HepG2 (cell line): ENCODE measurements around the gene GADD45A. TPM values are rescaled to one million over a fixed set of nuclear protein-coding genes. Genes with fewer than 3 reads are reported as not detected.

Source experiments
- CEBPB ChIP-seq: IDR thresholded peaks from 2 replicates; pipeline ENCODE4 v1.6.1; 2011; ENCODE audit warnings: low read depth, low read length, improper control_type of control experiment, borderline replicate concordance
- ERF ChIP-seq: IDR thresholded peaks from 2 replicates; pipeline ENCODE4 v1.6.1; 2018; ENCODE audit warnings: missing biosample characterization, missing genetic modification reagents
- FOSL2 ChIP-seq: sonication (generic); formaldehyde crosslinking; IDR thresholded peaks from 2 replicates; pipeline ENCODE4 v1.4.0; 2020; ENCODE audit warnings: missing genetic modification reagents
- FOXA3 ChIP-seq: IDR thresholded peaks from 2 replicates; pipeline ENCODE4 v1.6.1; 2016; ENCODE audit warnings: missing genetic modification reagents, missing compliant biosample characterization
- HDAC1 ChIP-seq: sonication (generic); formaldehyde crosslinking; IDR thresholded peaks from 2 replicates; pipeline ENCODE4 v1.5.1; 2020; ENCODE audit warnings: mild to moderate bottlenecking, missing genetic modification reagents
- HNF4A ChIP-seq: sonication (generic); formaldehyde crosslinking; IDR thresholded peaks from 2 replicates; pipeline ENCODE4 v1.4.0; 2020; ENCODE audit warnings: missing genetic modification reagents
- KLF11 ChIP-seq: IDR thresholded peaks from 2 replicates; pipeline ENCODE4 v1.6.1; 2016; ENCODE audit warnings: missing compliant biosample characterization
- MED8 ChIP-seq: sonication (generic); formaldehyde crosslinking; IDR thresholded peaks from 2 replicates; pipeline ENCODE4 v1.8.1; 2023; ENCODE audit warnings: mild to moderate bottlenecking, missing genetic modification reagents; ENCODE audit not compliant: insufficient replicate concordance
- MTA3 ChIP-seq: sonication (generic); formaldehyde crosslinking; IDR thresholded peaks from 2 replicates; pipeline ENCODE4 v1.4.0; 2020; ENCODE audit warnings: missing genetic modification reagents
- PHF21A ChIP-seq: sonication (generic); formaldehyde crosslinking; IDR thresholded peaks from 2 replicates; pipeline ENCODE4 v1.5.0; 2020; ENCODE audit warnings: mild to moderate bottlenecking, missing genetic modification reagents
- SALL1 ChIP-seq: sonication (generic); formaldehyde crosslinking; IDR thresholded peaks from 2 replicates; pipeline ENCODE4 v1.8.0; 2022; ENCODE audit warnings: mild to moderate bottlenecking, missing genetic modification reagents
- SRF ChIP-seq: IDR thresholded peaks from 2 replicates; pipeline ENCODE4 v1.6.1; 2011; ENCODE audit warnings: mild to moderate bottlenecking, low read depth, low read length, moderate library complexity
- ZNF562 ChIP-seq: sonication (generic); formaldehyde crosslinking; IDR thresholded peaks from 2 replicates; pipeline ENCODE4 v1.8.0; 2022; ENCODE audit warnings: missing genetic modification reagents, borderline replicate concordance
- ZNF891 ChIP-seq: sonication (generic); formaldehyde crosslinking; IDR thresholded peaks from 2 replicates; pipeline ENCODE4 v1.5.0; 2020; ENCODE audit warnings: mild to moderate bottlenecking, missing genetic modification reagents
- polyA plus RNA-seq, 8 experiments: library from polyadenylated mRNA; depleted of rRNA in 3 of 8; stranded (reverse) in 7 of 8; unstranded in 1 of 8; fragments of >200 nt; fragmentation: Illumina TruSeq in 4 of 8; extraction: Trizol in 4 of 8; gene quantifications; 2 replicates each; pipeline versions ENCODE4 v1.2.1 to v1.2.3, GENCODE V29; 2011 to 2016; ENCODE audit warnings: low read depth in 4 of 8, missing spikeins in 1 of 8, mixed read lengths in 1 of 8; ENCODE audit not compliant: insufficient read depth in 1 of 8
- total RNA-seq, 5 experiments: library from RNA; depleted of rRNA; stranded (reverse); fragments of >200 nt; fragmentation: Illumina TruSeq; extraction: Trizol; gene quantifications; 2 replicates each; pipeline ENCODE4 v1.2.3, GENCODE V29; 2016; ENCODE audit warnings: low read depth in 1 of 5
- TF ChIP-seq, protein P1 (sequence below): sonication (generic); formaldehyde crosslinking; IDR thresholded peaks from 2 replicates; pipeline ENCODE4 v1.8.1; 2023; ENCODE audit warnings: missing genetic modification reagents, mild to moderate bottlenecking, borderline replicate concordance
- TF ChIP-seq, protein P2 (sequence below): sonication (generic); formaldehyde crosslinking; IDR thresholded peaks from 2 replicates; pipeline ENCODE4 v1.4.0; 2020; ENCODE audit warnings: missing genetic modification reagents
- TF ChIP-seq, protein P3 (sequence below): sonication (generic); formaldehyde crosslinking; IDR thresholded peaks from 2 replicates; pipeline ENCODE4 v1.5.0; 2020; ENCODE audit warnings: missing genetic modification reagents
- TF ChIP-seq, protein P4 (sequence below): sonication (generic); formaldehyde crosslinking; IDR thresholded peaks from 2 replicates; pipeline ENCODE4 v1.4.0; 2020; ENCODE audit warnings: missing genetic modification reagents
- TF ChIP-seq, protein P5 (sequence below): sonication (generic); formaldehyde crosslinking; IDR thresholded peaks from 2 replicates; pipeline ENCODE4 v1.4.0; 2020; ENCODE audit warnings: missing genetic modification reagents

GADD45A gene
- total and polyA plus RNA-seq, 2 of the 13 experiments (the other 11 are each of a cell fraction or from before 2014, with no cell fraction given), result 33.2 to 46.2 TPM

DNA sequence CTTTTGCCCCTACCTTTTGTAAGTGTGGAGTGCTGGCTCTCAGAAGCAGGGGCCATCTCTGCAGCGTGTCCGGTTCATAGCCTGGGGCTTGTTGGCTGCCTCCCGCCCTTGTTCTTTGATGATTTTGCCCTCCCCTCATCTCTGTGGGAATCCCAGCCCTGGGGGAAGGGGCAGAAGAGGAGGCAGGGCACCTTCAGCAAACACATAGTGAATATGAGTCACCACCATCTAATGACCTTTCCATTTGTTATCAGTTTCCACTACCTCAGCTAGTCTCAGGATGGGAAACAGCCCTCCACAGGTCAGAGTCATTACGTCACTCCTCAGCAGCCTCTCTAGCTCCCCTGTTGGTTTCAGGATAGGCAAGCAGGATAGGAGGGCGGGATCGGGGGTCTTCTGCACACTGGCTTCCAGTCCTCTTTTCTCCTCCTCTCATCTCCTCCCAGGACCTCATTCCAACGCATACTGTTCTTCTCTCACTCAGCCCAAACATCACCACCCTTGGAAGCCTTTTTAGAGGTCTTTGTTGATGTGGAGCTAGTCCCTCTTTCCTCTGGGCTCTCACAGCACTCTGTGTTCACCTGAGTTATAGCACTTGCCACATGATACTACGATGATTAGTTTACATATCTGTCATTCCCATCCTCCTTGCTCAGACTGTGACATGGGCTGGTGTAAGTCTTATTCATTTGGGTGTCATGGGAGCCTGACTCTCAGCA lies 15.8 kb downstream of the GADD45A start (continued):
- TF ChIP-seq, protein P1, sequence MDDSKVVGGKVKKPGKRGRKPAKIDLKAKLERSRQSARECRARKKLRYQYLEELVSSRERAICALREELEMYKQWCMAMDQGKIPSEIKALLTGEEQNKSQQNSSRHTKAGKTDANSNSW (CRISPR knock-in tag), result no peak
- TF ChIP-seq ERF (CRISPR knock-in tag) (peak; percentile 75; the same call in 1 of the 2 replicates), SALL1 (CRISPR knock-in tag) (peak; percentile 93), ZNF891 (CRISPR knock-in tag) (no peak; the same call in 1 of the 2 replicates), HNF4A (CRISPR knock-in tag) (peak; percentile 57), MED8 (CRISPR knock-in tag) (no peak), FOSL2 (CRISPR knock-in tag) (peak; percentile 99), SRF (no peak), MTA3 (no peak), HDAC1 (CRISPR knock-in tag) (peak; percentile 80), KLF11 (CRISPR knock-in tag) (peak; percentile 73; the same call in 1 of the 2 replicates), CEBPB (peak; percentile 71; the same call in 1 of the 2 replicates), PHF21A (CRISPR knock-in tag) (peak; percentile 85), FOXA3 (CRISPR knock-in tag) (peak; percentile 84), ZNF562 (CRISPR knock-in tag) (no peak)
- TF ChIP-seq, protein P2, sequence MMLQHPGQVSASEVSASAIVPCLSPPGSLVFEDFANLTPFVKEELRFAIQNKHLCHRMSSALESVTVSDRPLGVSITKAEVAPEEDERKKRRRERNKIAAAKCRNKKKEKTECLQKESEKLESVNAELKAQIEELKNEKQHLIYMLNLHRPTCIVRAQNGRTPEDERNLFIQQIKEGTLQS (CRISPR knock-in tag), result peak; percentile 97
- TF ChIP-seq, protein P3, sequence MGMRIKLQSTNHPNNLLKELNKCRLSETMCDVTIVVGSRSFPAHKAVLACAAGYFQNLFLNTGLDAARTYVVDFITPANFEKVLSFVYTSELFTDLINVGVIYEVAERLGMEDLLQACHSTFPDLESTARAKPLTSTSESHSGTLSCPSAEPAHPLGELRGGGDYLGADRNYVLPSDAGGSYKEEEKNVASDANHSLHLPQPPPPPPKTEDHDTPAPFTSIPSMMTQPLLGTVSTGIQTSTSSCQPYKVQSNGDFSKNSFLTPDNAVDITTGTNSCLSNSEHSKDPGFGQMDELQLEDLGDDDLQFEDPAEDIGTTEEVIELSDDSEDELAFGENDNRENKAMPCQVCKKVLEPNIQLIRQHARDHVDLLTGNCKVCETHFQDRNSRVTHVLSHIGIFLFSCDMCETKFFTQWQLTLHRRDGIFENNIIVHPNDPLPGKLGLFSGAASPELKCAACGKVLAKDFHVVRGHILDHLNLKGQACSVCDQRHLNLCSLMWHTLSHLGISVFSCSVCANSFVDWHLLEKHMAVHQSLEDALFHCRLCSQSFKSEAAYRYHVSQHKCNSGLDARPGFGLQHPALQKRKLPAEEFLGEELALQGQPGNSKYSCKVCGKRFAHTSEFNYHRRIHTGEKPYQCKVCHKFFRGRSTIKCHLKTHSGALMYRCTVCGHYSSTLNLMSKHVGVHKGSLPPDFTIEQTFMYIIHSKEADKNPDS (CRISPR knock-in tag), result no peak
- TF ChIP-seq, protein P4, sequence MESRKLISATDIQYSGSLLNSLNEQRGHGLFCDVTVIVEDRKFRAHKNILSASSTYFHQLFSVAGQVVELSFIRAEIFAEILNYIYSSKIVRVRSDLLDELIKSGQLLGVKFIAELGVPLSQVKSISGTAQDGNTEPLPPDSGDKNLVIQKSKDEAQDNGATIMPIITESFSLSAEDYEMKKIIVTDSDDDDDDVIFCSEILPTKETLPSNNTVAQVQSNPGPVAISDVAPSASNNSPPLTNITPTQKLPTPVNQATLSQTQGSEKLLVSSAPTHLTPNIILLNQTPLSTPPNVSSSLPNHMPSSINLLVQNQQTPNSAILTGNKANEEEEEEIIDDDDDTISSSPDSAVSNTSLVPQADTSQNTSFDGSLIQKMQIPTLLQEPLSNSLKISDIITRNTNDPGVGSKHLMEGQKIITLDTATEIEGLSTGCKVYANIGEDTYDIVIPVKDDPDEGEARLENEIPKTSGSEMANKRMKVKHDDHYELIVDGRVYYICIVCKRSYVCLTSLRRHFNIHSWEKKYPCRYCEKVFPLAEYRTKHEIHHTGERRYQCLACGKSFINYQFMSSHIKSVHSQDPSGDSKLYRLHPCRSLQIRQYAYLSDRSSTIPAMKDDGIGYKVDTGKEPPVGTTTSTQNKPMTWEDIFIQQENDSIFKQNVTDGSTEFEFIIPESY, result peak; percentile 63; the same call in 1 of the 2 replicates
- TF ChIP-seq, protein P5, sequence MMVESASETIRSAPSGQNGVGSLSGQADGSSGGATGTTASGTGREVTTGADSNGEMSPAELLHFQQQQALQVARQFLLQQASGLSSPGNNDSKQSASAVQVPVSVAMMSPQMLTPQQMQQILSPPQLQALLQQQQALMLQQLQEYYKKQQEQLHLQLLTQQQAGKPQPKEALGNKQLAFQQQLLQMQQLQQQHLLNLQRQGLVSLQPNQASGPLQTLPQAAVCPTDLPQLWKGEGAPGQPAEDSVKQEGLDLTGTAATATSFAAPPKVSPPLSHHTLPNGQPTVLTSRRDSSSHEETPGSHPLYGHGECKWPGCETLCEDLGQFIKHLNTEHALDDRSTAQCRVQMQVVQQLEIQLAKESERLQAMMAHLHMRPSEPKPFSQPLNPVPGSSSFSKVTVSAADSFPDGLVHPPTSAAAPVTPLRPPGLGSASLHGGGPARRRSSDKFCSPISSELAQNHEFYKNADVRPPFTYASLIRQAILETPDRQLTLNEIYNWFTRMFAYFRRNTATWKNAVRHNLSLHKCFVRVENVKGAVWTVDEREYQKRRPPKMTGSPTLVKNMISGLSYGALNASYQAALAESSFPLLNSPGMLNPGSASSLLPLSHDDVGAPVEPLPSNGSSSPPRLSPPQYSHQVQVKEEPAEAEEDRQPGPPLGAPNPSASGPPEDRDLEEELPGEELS, result peak; percentile 82
